ENCODE results near the gene PKP4.

The PKP4 gene

DNA sequence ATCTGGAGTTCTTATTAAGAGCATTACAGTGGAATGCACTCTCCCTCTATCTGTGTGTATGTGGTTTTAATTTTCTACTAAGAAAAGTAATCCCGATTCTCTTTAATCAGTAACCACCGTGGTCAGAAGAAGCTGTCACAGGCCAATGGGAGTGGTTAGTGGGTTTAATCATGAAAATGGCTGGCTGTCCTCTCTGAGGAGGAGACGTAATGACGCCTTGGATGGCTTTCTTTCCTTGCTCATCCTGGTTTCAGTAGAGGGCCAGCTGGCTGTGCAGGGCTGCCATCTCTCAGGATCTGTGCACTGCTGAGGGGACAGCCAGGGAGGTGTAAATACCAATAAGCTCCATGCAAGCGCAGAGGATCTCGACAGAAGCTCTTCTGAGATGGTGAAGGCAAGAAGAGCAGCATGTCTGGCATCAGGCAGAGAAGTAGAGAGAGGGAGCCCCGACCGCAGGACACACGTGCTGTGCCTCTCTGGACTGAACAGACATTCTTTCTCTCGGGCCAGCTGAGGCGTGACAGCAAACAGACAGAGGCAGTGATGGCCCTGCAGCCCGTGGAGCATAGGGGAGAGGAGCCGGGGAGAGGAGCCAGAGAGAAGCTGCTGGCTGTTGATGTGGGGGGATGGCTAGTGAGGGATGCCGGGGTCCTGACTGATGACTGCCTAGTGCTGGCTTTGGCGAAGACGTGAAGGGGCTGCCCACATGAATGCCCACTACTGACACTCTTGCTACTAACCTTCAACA is 273.3 kb downstream of the PKP4 start:
- no peak for TF ChIP-seq POLR2A (IDR thresholded peaks at IDR 0.05; ENCODE audit: extremely low read depth, insufficient read length)
- no peak for TF ChIP-seq CTCF (IDR thresholded peaks at IDR 0.05; ENCODE audit: low read depth, low read length)
- no peak for TF ChIP-seq MYC (IDR thresholded peaks at IDR 0.05; ENCODE audit: low read depth, low read length)
- no peak for DNase-seq (ENCODE audit: low read depth)

GRCh38 chr2:158730621-158731140 is 273.9 kb downstream of the PKP4 start:
- no peak for DNase-seq (ENCODE audit: low read depth)
- TF ChIP-seq MAX (IDR thresholded peaks at IDR 0.05; ENCODE audit: low read depth, low read length) (no peak), POLR2A (IDR thresholded peaks at IDR 0.05; ENCODE audit: extremely low read depth, insufficient read length) (no peak), MYC (IDR thresholded peaks at IDR 0.05; ENCODE audit: low read depth, low read length) (no peak), CTCF (IDR thresholded peaks at IDR 0.05; ENCODE audit: low read depth, low read length) (no peak)
- no peak overlapping the region for H3K4me3 ChIP-seq (ENCODE audit: low read depth, low read length)

More for the DNA sequence above, 273.3 kb downstream of the PKP4 start:
- H3K4me3 ChIP-seq (ENCODE audit: low read depth, low read length), result no peak overlapping the region

GRCh38 chr2:158731386-158731785 is 274.6 kb downstream of the PKP4 start:
- TF ChIP-seq POLR2A (IDR thresholded peaks at IDR 0.05; ENCODE audit: extremely low read depth, insufficient read length) (no peak), MYC (IDR thresholded peaks at IDR 0.05; ENCODE audit: low read depth, low read length) (no peak), MAX (IDR thresholded peaks at IDR 0.05; ENCODE audit: low read depth, low read length) (no peak), CTCF (IDR thresholded peaks at IDR 0.05; ENCODE audit: low read depth, low read length) (no peak)
- DNase-seq (ENCODE audit: low read depth), result no peak
- no peak overlapping the region for H3K4me3 ChIP-seq (ENCODE audit: low read depth, low read length)
